ENCODE results near the gene BOC.
A peak's percentile ranks its signal among the peaks of the same experiment; 100 is the strongest.

The BOC gene

GRCh38 chr3:113247675-113248458 is 36.5 kb downstream of the BOC start:
- no peak for DNase-seq (ENCODE audit: low read depth, low spot score)

- DNase-seq (ENCODE audit: low read depth, low spot score), result no peak
Observed at GRCh38 chr3:113249111-113249510, 37.8 kb downstream of the BOC start.

GRCh38 chr3:113249601-113250000 is 38.2 kb downstream of the BOC start:
- DNase-seq (ENCODE audit: low read depth, low spot score), result no peak

- DNase-seq (ENCODE audit: low read depth, low spot score), result no peak
Observed at GRCh38 chr3:113250566-113250965, 39.2 kb downstream of the BOC start.

- DNase-seq (ENCODE audit: low read depth, low spot score), result no peak
Observed at GRCh38 chr3:113251817-113252216, 40.5 kb downstream of the BOC start.

- no peak for DNase-seq (ENCODE audit: low read depth, low spot score)
Observed at GRCh38 chr3:113252553-113252952, 41.2 kb downstream of the BOC start.

GRCh38 chr3:113253702-113254101 is 42.3 kb downstream of the BOC start:
- no peak for DNase-seq (ENCODE audit: low read depth, low spot score)

GRCh38 chr3:113254171-113254947 is 43.0 kb downstream of the BOC start:
- no peak for DNase-seq (ENCODE audit: low read depth, low spot score)

GRCh38 chr3:113255100-113255853 is 43.9 kb downstream of the BOC start:
- DNase-seq (ENCODE audit: low read depth, low spot score), result no peak

- no peak for DNase-seq (ENCODE audit: low read depth, low spot score)
Observed at GRCh38 chr3:113255854-113256615, 44.7 kb downstream of the BOC start.

- DNase-seq (ENCODE audit: low read depth, low spot score), result no peak
Observed at GRCh38 chr3:113258361-113258760, 47.0 kb downstream of the BOC start.

- no peak for DNase-seq (ENCODE audit: low read depth, low spot score)
Observed at GRCh38 chr3:113259196-113259595, 47.8 kb downstream of the BOC start.

- no peak for DNase-seq (ENCODE audit: low read depth, low spot score)
Observed at GRCh38 chr3:113261063-113261625, 49.8 kb downstream of the BOC start.

- DNase-seq (ENCODE audit: low read depth, low spot score), result no peak
Observed at GRCh38 chr3:113261626-113262303, 50.4 kb downstream of the BOC start.

GRCh38 chr3:113262304-113262665 is 50.9 kb downstream of the BOC start:
- no peak for DNase-seq (ENCODE audit: low read depth, low spot score)

- no peak for DNase-seq (ENCODE audit: low read depth, low spot score)
Observed at GRCh38 chr3:113263020-113263419, 51.7 kb downstream of the BOC start.

- DNase-seq (ENCODE audit: low read depth, low spot score), result no peak
Observed at GRCh38 chr3:113263778-113264177, 52.4 kb downstream of the BOC start.

GRCh38 chr3:113264283-113265131 is 53.1 kb downstream of the BOC start:
- peak; percentile 80 for DNase-seq (ENCODE audit: low read depth, low spot score)

- DNase-seq (ENCODE audit: low read depth, low spot score), result peak; percentile 36
Observed at GRCh38 chr3:113265231-113265630, 53.9 kb downstream of the BOC start.

- DNase-seq (ENCODE audit: low read depth, low spot score), result peak; percentile 78
Observed at GRCh38 chr3:113266738-113267137, 55.4 kb downstream of the BOC start.
